Skeletal muscle satellite cell (primary cell): ENCODE measurements around the gene USP53.

ENCODE experiments used
- H3K27me3 ChIP-seq: 2 replicates; pipeline ENCODE4 v1.7.0; 2013; ENCODE audit warnings: low read length; ENCODE audit not compliant: control insufficient read depth, insufficient read depth
- H3K36me3 ChIP-seq: 2 replicates; pipeline ENCODE4 v1.7.0; 2013; ENCODE audit warnings: mild to moderate bottlenecking, control low read depth, low read length; ENCODE audit not compliant: insufficient read depth
- H3K4me1 ChIP-seq: 2 replicates; pipeline ENCODE4 v1.7.0; 2013; ENCODE audit warnings: low read length; ENCODE audit not compliant: control insufficient read depth, insufficient read depth
- H3K4me2 ChIP-seq: 2 replicates; pipeline ENCODE4 v1.7.0; 2013; ENCODE audit warnings: mild to moderate bottlenecking, low read length
- H3K4me3 ChIP-seq: 2 replicates; pipeline ENCODE4 v1.7.0; 2013; ENCODE audit warnings: low read length
- H3K9ac ChIP-seq: 2 replicates; pipeline ENCODE4 v1.7.0; 2013; ENCODE audit warnings: mild to moderate bottlenecking, low read depth, low read length, moderate library complexity
- H3K9me3 ChIP-seq: replicated peaks from 2 replicates; pipeline ENCODE4 v1.7.0; 2013; ENCODE audit warnings: mild to moderate bottlenecking, control low read depth, low read length

USP53 gene

DNA sequence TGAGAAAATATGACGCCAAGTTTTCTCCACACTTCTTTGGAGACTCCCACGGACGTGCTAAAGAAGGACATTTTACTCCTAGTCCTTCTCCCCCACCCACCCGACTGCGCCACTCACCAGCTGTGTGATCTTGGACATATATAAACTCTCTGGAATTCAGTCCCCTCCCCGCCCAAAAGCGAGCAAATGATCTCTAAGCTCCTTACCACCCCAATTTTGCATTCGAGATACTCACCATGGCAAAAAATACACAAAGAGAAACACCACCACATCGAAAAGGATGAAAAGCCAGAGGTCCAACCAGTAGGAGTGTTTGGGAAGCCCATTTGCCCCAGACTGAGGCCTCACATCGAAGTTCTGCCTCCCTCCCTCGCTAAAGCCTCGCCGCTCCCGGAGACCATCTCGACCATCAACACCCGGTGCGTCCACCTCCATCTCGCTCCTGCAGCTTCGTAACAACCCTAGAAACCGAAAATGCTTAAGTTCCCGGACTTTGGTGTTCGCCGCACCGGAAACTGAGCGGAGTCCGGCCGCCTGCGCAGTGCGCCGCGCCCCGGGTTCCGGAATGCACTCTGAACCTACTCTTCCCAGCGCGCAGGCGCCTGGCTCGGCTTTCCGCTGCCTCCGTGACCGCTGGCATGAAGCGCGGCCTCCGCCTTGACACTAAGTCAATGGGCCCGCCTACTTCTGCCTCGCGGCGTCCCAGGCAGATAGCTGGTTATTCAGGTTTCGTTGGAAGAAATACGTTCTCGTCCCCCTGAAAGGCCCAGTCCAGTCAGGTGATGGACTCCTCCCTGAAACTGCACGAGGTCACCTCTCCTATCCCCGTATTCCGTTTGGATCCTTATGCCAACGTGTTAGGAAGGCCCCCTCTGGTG is 87.8 kb downstream of the USP53 start:
- Histone ChIP-seq H3K4me2 (peak overlapping the region; percentile 94), H3K4me3 (peak overlapping the region; percentile 90), H3K9ac (peak overlapping the region; percentile 96), H3K4me1 (peaks cover 4% of the 10 kb centered on the region), H3K27me3 (no peaks in the 10 kb centered on the region), H3K9me3 (no peaks in the 10 kb centered on the region), H3K36me3 (peaks cover 28% of the 10 kb centered on the region)

DNA sequence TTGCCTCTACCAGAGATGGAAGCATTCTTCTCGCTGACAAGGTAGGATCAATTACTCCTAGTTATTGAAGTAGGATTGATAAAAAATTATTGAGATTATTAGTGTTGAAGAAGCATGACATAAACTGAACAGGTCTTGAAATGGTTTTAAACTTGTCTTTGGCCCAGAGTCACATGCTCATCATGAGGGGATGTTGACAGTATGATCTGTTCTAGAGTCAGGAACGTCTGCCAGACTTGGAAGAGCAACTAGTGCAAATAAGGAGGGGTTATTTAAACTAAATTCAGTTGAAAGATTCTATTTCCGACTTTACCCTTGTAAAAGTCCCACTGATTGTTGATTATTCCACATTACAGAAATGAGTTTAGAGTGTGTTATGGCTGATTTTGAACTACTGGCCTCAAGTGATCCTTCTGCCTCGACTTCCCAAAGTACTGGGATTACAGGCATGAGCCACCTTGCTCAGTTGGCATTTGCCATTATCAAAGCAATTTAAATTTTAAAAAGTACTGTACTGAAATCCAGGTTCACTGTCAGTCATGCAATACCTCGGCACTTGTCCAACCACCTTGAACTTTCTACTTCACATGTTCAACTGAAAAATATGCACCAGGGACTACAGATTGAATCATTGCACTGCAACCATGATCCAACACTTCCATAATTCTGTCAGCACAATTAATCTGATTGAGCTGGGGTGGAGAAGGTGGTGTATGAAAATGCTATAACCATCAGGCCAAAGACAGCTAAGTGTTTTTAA is 89.7 kb downstream of the USP53 start:
- Histone ChIP-seq H3K4me1 (peaks cover 4% of the 10 kb centered on the region), H3K27me3 (no peaks in the 10 kb centered on the region), H3K36me3 (peaks cover 10% of the 10 kb centered on the region), H3K4me2 (no peak overlapping the region), H3K9ac (no peak overlapping the region), H3K9me3 (no peaks in the 10 kb centered on the region), H3K4me3 (no peak overlapping the region)

DNA sequence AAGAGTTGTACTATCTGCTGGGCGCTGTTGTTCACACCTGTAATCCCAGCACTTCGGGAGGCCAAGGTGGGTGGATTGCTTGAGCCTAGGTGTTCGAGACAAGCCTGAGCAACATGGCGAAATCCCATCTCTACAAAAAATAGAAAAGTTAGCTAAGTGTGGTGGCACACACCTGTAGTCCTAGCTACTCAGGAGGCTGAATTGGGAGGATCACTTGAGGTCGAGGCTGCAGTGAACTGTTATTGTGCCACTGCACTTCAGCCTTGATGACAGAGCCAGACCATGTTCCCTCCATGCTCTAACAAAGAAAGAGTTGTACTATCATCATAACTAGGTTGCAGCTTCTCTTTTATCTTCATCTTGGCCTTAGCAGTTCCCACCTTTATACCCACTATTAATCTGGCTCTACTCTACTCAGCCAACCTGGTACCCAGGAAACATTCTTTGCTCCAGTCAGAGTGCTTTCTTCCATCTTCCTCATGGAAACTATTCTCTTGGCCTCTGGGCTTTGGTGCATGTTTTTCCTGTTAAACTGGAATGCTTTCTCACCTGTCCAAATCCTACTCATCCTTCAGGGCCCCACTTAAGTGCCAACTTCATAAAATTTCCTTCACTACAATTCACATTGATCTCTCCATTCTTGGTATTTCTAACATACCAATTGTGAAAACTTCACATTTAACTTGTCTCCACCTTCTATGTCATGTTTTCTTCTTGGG is 91.2 kb downstream of the USP53 start:
- Histone ChIP-seq H3K9ac (no peak overlapping the region), H3K27me3 (no peaks in the 10 kb centered on the region), H3K4me3 (no peak overlapping the region), H3K4me2 (no peak overlapping the region), H3K9me3 (no peaks in the 10 kb centered on the region), H3K4me1 (peaks cover 4% of the 10 kb centered on the region), H3K36me3 (no peaks in the 10 kb centered on the region)

DNA sequence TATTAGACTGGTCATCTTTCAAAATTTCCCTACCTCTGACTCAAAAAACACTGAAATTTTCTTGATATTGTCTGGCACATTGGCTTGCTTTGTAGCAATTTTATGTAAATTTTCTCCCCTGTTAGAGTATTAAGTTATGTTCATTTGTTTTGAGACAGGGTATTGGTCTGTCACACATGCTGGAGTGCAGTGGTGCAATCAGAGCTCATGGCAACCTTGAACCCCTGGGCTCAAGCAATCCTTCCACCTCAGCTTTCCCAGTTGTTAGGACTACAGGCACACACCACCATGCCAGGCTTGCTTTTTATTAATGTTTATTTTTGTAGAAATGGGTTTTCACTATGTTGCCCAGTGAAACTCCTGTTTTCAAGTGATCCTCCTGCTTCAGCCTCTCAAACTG is 91.9 kb downstream of the USP53 start:
- no peaks in the 10 kb centered on the region for H3K9me3 ChIP-seq
- no peaks in the 10 kb centered on the region for H3K27me3 ChIP-seq
- no peak overlapping the region for H3K4me2 ChIP-seq
- H3K4me3 ChIP-seq: no peak overlapping the region
- no peak overlapping the region for H3K9ac ChIP-seq
- peaks cover 4% of the 10 kb centered on the region for H3K4me1 ChIP-seq
- no peaks in the 10 kb centered on the region for H3K36me3 ChIP-seq

DNA sequence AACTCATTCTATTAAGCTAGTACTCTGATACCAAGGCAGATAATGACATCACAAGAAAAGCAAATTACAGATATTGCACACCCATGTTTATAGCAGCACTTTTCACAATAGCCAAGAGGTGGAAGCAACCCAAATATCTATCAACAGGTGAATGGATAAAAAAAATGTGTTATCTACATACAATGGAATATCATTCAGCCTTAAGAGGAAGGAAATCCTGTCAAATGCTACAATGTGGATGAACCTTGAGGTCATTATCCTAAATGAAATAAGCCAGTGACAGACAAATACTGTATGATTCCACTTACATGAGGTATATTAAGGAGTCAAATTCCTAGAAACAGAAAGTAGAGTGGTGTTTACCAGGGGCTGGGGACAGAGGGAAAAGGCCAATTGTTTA is 95.1 kb downstream of the USP53 start:
- no peaks in the 10 kb centered on the region for H3K9me3 ChIP-seq
- H3K4me1 ChIP-seq: no peaks in the 10 kb centered on the region
- H3K9ac ChIP-seq: no peak overlapping the region
- no peaks in the 10 kb centered on the region for H3K36me3 ChIP-seq
- H3K4me3 ChIP-seq: no peak overlapping the region
- no peaks in the 10 kb centered on the region for H3K27me3 ChIP-seq
- H3K4me2 ChIP-seq: no peak overlapping the region

DNA sequence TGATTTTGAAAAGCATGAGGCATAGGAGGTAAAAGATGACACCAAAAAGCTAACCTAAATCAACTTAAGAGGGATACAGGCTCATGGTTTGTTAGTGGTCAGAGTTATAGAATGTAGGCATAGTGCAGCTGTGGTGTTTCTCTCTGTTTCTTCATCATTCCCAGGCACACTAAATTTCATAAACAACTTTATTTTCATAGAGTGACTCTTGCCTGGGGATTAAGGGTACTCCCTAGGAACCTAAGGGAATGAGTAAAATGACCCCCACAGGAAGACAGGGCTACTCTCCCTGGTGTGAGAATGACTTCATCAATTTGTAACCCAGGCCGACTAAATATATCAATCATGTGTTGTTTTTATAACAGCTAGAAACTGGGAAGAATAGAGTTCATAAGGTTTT is 98.3 kb downstream of the USP53 start:
- Histone ChIP-seq H3K9ac (no peak overlapping the region), H3K4me3 (no peak overlapping the region), H3K9me3 (no peaks in the 10 kb centered on the region), H3K36me3 (no peaks in the 10 kb centered on the region), H3K4me1 (peaks cover 5% of the 10 kb centered on the region), H3K4me2 (no peak overlapping the region), H3K27me3 (no peaks in the 10 kb centered on the region)

DNA sequence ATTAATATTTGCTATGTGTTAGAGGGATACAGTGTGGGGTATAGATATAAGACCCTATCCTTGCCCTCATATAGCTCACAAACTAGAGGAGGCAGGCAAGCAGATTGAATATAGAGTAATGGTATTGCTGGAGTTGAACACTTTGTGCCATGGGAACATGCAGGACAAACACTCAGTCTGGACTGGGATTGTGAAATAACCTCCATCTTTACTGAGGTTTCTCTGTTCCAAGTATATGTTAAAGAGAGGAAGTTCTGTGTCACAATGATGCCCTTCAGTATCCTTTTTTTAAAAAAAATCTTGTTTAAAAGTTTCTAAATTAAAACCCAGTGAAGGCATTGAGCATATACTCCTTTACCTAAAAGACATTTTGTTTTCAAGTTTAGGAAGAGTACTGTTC is 100.7 kb downstream of the USP53 start:
- H3K9ac ChIP-seq: no peak overlapping the region
- H3K4me3 ChIP-seq: no peak overlapping the region
- no peaks in the 10 kb centered on the region for H3K9me3 ChIP-seq
- no peak overlapping the region for H3K4me2 ChIP-seq
- H3K27me3 ChIP-seq: no peaks in the 10 kb centered on the region
- H3K4me1 ChIP-seq: peaks cover 5% of the 10 kb centered on the region
- no peaks in the 10 kb centered on the region for H3K36me3 ChIP-seq

DNA sequence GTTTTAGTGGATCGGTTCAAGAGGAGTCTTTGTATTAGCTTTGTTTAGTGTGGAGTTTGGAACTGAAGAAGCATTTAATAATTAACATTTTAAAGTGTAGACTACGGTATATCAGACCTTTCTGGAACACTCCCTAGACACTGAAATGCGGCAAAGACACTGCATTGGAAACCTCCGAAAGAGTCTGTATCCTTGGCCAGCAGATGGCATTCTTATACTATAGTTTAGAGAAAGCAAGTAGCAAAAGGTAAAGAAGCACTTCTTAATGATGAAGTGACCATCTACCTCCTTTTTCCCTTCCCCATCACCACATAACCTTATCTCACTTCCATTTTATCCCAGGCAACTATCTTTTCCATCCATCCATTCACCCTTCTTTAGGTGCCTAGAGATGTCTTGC is 101.8 kb downstream of the USP53 start:
- Histone ChIP-seq H3K9ac (no peak overlapping the region), H3K4me2 (no peak overlapping the region), H3K9me3 (no peaks in the 10 kb centered on the region), H3K36me3 (no peaks in the 10 kb centered on the region), H3K4me1 (peaks cover 5% of the 10 kb centered on the region), H3K4me3 (no peak overlapping the region), H3K27me3 (no peaks in the 10 kb centered on the region)

DNA sequence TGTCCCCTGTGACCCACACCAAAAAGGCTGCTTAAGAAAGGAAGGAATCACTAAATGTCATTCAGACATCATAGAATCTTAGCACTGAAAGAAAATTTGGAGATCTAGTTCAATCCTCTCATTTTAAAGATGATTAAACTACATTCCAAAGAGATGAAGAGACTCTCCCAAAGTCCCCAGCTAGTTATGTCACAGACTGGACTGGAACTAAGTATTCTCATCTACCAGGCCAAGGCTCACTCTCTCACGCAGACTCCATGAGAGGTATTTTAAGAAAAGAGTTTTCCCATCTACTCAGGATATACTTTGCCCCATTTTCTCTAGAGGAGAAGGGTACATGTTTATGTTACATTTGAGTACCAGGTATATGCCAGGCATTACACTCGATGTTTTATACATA is 102.5 kb downstream of the USP53 start:
- Histone ChIP-seq H3K36me3 (no peaks in the 10 kb centered on the region), H3K27me3 (no peaks in the 10 kb centered on the region), H3K4me2 (no peak overlapping the region), H3K9me3 (no peaks in the 10 kb centered on the region), H3K9ac (no peak overlapping the region), H3K4me1 (peaks cover 5% of the 10 kb centered on the region), H3K4me3 (no peak overlapping the region)

DNA sequence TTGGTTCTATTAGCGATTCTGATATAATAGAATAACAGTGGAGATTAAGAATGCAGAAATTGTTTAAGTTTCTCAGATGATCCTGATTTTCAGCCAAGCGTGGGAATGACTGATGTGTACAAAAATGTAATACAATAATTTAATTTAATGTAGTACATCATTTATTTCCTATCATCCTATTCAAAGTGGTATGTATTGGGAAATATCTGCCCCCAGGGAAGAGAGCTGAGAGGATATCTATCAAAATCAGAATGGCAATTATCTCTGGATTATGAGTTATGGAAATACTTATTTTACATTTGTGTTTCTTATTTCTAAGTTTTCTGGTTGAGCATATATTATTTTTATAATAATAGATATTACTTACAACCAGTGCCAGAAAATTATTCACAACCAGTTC is 105.5 kb downstream of the USP53 start:
- peaks cover 5% of the 10 kb centered on the region for H3K4me1 ChIP-seq
- no peak overlapping the region for H3K9ac ChIP-seq
- no peaks in the 10 kb centered on the region for H3K36me3 ChIP-seq
- no peak overlapping the region for H3K4me3 ChIP-seq
- H3K27me3 ChIP-seq: no peaks in the 10 kb centered on the region
- H3K4me2 ChIP-seq: no peak overlapping the region
- no peaks in the 10 kb centered on the region for H3K9me3 ChIP-seq

DNA sequence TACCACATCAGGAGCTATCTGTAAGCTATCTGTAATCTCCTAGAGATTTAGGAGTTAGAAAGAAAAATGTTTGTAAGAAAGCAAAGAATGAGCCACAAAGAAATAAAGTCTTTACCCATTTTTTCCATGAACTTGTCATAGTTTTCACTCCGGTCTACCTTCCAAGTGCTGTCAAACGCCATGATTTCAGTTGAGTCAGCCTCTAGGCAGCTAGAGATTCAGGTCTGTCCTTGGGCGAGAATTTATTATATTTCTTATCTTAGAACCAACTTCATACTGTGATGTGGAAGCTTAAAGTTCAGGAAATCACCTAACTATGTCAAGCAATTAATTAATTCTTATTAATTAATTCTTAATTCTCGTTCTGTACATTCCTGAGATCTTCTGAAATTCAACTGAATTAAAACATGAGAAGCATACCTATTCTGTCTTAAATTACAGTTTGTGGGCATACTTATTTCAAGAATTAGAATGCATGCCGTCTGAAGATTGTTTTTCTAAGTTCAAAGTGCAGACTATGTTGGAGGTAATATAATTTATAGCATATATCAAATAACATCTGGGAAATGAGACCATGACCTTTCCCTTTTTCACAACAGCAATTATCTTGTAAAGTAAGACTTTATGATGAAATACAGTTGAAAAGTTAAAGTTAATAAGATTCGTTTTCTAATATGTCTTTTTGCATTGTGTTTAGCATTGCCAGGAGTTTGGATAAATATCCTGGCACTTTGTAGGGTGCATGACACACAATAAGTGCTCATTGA is 109.6 kb downstream of the USP53 start, which contains the start of gene FABP2:
FABP2 (minus strand) TSS at position 218 of the 767 bp plus-strand sequence; CDS start at position 182, 36 bp downstream.
- Histone ChIP-seq H3K9me3 (no peaks in the 10 kb centered on the region), H3K4me1 (no peaks in the 10 kb centered on the region), H3K36me3 (no peaks in the 10 kb centered on the region), H3K27me3 (no peaks in the 10 kb centered on the region), H3K9ac (no peak within 1 kb of the TSS), H3K4me2 (no peak within 1 kb of the TSS), H3K4me3 (no peak within 1 kb of the TSS)
